Measurements from ENCODE around the gene MGST2.

DNA sequence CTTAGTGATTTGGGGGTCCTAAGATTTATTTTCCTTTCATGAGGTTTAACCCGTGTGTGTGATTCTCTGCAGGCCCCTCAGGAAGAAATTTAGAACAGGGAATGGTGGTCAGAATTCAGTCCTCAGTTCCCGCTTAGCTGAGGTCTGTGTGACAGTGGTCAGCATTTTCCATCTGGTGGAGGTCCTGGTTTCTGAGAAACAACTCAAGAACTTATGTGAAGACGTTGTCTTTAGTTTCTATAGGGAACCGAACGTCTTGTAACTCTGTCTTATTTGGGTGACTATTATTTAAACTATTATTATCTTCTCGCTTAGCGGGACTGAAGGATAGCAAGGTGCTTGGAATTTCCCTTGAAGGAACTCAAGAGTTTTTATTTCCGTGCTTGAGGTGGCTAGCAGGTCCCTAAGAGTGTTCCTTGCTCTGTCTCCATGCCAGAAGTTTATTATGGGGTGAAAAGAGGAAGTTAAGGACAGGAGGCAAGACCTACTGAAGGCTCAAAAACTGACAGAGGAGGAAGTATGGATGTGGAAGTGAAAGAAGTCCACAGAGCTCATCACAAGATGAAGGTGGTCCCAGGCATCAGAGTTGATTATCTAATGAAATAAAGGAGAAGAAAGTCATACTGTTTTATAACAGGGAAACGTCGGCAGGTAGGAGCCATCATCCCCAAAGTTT lies 9.4 kb downstream of the MGST2 start:
- no peak for TF ChIP-seq EZH2 (IDR thresholded peaks at IDR 0.05; ENCODE audit: insufficient read depth, low read length)
- TF ChIP-seq, protein P1, sequence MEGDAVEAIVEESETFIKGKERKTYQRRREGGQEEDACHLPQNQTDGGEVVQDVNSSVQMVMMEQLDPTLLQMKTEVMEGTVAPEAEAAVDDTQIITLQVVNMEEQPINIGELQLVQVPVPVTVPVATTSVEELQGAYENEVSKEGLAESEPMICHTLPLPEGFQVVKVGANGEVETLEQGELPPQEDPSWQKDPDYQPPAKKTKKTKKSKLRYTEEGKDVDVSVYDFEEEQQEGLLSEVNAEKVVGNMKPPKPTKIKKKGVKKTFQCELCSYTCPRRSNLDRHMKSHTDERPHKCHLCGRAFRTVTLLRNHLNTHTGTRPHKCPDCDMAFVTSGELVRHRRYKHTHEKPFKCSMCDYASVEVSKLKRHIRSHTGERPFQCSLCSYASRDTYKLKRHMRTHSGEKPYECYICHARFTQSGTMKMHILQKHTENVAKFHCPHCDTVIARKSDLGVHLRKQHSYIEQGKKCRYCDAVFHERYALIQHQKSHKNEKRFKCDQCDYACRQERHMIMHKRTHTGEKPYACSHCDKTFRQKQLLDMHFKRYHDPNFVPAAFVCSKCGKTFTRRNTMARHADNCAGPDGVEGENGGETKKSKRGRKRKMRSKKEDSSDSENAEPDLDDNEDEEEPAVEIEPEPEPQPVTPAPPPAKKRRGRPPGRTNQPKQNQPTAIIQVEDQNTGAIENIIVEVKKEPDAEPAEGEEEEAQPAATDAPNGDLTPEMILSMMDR (IDR thresholded peaks at IDR 0.05; ENCODE audit: insufficient read depth, low read depth, low read length), result no peak
